Measurements from ENCODE around the gene TMEM9.

TMEM9 gene

GRCh38 chr1:201154389-201155165 is at the start of gene TMEM9:
TMEM9 (minus strand) TSS chr1:201154474; CDS start chr1:201153923, 551 bp downstream.
- DNase-seq: peak; percentile 78

- no peak for DNase-seq
These were observed 44.3 kb upstream of the TMEM9 start for GRCh38 chr1:201198598-201198997.

- DNase-seq: no peak
These were observed 39.8 kb upstream of the TMEM9 start for GRCh38 chr1:201194046-201194445.

- no peak for DNase-seq
These were observed 38.1 kb upstream of the TMEM9 start for GRCh38 chr1:201192261-201192788.

GRCh38 chr1:201191653-201192260 is 37.5 kb upstream of the TMEM9 start:
- no peak for DNase-seq

GRCh38 chr1:201190624-201191051 is 36.4 kb upstream of the TMEM9 start, which contains the start of gene IGFN1:
IGFN1 (plus strand) TSS chr1:201190824; CDS start chr1:201193294, 2,470 bp downstream.
- peak; percentile 67 for DNase-seq

- no peak for DNase-seq
These were observed 35.7 kb upstream of the TMEM9 start for GRCh38 chr1:201190005-201190404.

GRCh38 chr1:201189085-201189484 is 34.8 kb upstream of the TMEM9 start:
- DNase-seq: no peak

GRCh38 chr1:201186192-201186591 is 31.9 kb upstream of the TMEM9 start:
- DNase-seq: no peak

- no peak for DNase-seq
These were observed 31.4 kb upstream of the TMEM9 start for GRCh38 chr1:201185527-201186128.

GRCh38 chr1:201185123-201185453 is 30.8 kb upstream of the TMEM9 start:
- DNase-seq: no peak

- DNase-seq: peak; percentile 40
These were observed 30.2 kb upstream of the TMEM9 start for GRCh38 chr1:201184307-201185122.

GRCh38 chr1:201183753-201184152 is 29.5 kb upstream of the TMEM9 start:
- DNase-seq: no peak

GRCh38 chr1:201183209-201183608 is 28.9 kb upstream of the TMEM9 start:
- no peak for DNase-seq

GRCh38 chr1:201181726-201182125 is 27.5 kb upstream of the TMEM9 start:
- DNase-seq: no peak

GRCh38 chr1:201181323-201181722 is 27.0 kb upstream of the TMEM9 start:
- no peak for DNase-seq

- DNase-seq: no peak
These were observed 26.6 kb upstream of the TMEM9 start for GRCh38 chr1:201180901-201181300.

- DNase-seq: no peak
These were observed 25.9 kb upstream of the TMEM9 start for GRCh38 chr1:201180141-201180540.

- DNase-seq: no peak
These were observed 24.4 kb upstream of the TMEM9 start for GRCh38 chr1:201178718-201179117.

- no peak for DNase-seq
These were observed 22.7 kb upstream of the TMEM9 start for GRCh38 chr1:201176940-201177339.

- DNase-seq: no peak
These were observed 21.7 kb upstream of the TMEM9 start for GRCh38 chr1:201175820-201176500.

GRCh38 chr1:201173736-201174135 is 19.5 kb upstream of the TMEM9 start:
- no peak for DNase-seq

Measured in NCI-H510A (cell line).